Measurements from ENCODE around the gene TSSK2. TPM values are rescaled to one million over a fixed set of nuclear protein-coding genes. Genes with fewer than 3 reads are reported as not detected.

TSSK2 gene
- total RNA-seq, 1 donor from 2014 or later = not detected

GRCh38 chr22:19090586-19091127, 40.5 kb upstream of the TSSK2 start:
- no peak for DNase-seq (ENCODE audit: extremely low spot score in 2 of 2)
- no peak for TF ChIP-seq POLR2AphosphoS5 (IDR thresholded peaks at IDR 0.05; ENCODE audit: insufficient read depth in 1 of 2, low read depth in 1 of 2)
- no peak for TF ChIP-seq POLR2A (IDR thresholded peaks at IDR 0.05)
- no peak for TF ChIP-seq CTCF (IDR thresholded peaks at IDR 0.05)
- Histone ChIP-seq H3K27ac (no peak overlapping the region), H3K4me1 (peaks cover 15% of the 10 kb centered on the region), H3K27me3 (no peaks in the 10 kb centered on the region), H3K4me3 (no peak overlapping the region), H3K36me3 (peaks cover 0 to 5% of the 10 kb centered on the region in 2 donors), H3K9me3 (no peaks in the 10 kb centered on the region)
- intact Hi-C loops (cut with DNase I) = no loop called here

GRCh38 chr22:19092725-19093124, 38.4 kb upstream of the TSSK2 start:
- intact Hi-C loops (cut with DNase I) = no loop called here
- Histone ChIP-seq H3K27ac (no peak overlapping the region), H3K4me3 (no peak overlapping the region), H3K9me3 (no peaks in the 10 kb centered on the region), H3K36me3 (peaks cover 0 to 5% of the 10 kb centered on the region in 2 donors), H3K27me3 (no peaks in the 10 kb centered on the region), H3K4me1 (peaks cover under 1% of the 10 kb centered on the region)
- DNase-seq (ENCODE audit: extremely low spot score in 2 of 2) = no peak
- no peak for TF ChIP-seq CTCF (IDR thresholded peaks at IDR 0.05)
- TF ChIP-seq POLR2AphosphoS5 (IDR thresholded peaks at IDR 0.05; ENCODE audit: insufficient read depth in 1 of 2, low read depth in 1 of 2) = no peak
- no peak for TF ChIP-seq POLR2A (IDR thresholded peaks at IDR 0.05)

DNA sequence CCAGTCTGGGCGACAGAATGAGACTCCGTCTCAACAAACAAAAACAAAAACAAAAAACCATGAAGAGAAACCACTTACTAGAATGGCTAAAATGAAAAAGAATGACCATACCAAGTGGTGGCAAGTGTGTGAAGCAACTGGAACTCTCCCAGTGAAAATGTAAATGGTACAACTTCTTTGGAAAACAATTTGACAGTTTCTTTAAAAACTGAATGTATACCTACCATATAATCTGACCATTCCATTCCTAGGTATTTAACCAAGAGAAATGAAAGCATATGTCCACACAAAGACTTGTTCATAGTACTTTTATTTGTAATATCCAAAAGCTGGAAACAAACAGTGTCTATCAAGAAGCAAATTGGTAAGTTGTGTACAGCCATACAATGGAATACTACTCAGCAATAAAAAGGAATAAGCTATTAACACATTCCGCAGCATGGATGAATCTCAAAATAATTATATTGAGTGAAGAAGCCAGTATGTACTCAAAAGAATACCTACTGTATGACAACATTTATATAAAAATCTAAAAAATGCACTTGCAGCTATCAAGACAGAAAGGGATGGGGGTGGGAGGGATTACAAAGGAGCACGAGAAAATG, 36.6 kb upstream of the TSSK2 start:
- intact Hi-C loops (cut with DNase I) = no loop called here
- no peak overlapping the region for H3K27ac ChIP-seq
- peaks cover 9% of the 10 kb centered on the region for H3K4me1 ChIP-seq
- H3K4me3 ChIP-seq = no peak overlapping the region
- no peak for DNase-seq (ENCODE audit: extremely low spot score in 2 of 2)
- H3K27me3 ChIP-seq = no peaks in the 10 kb centered on the region
- no peaks in the 10 kb centered on the region for H3K9me3 ChIP-seq
- TF ChIP-seq POLR2AphosphoS5 (IDR thresholded peaks at IDR 0.05; ENCODE audit: insufficient read depth in 1 of 2, low read depth in 1 of 2) (no peak), CTCF (IDR thresholded peaks at IDR 0.05) (no peak), POLR2A (IDR thresholded peaks at IDR 0.05) (no peak)
- peaks cover 0 to 6% of the 10 kb centered on the region in 2 donors for H3K36me3 ChIP-seq

- TF ChIP-seq CTCF (IDR thresholded peaks at IDR 0.05) (no peak), POLR2AphosphoS5 (IDR thresholded peaks at IDR 0.05; ENCODE audit: insufficient read depth in 1 of 2, low read depth in 1 of 2) (no peak), POLR2A (IDR thresholded peaks at IDR 0.05) (no peak)
- intact Hi-C loops (cut with DNase I) = no loop called here
- DNase-seq (ENCODE audit: extremely low spot score in 2 of 2) = no peak
- H3K4me1 ChIP-seq = peaks cover 9% of the 10 kb centered on the region
- no peak overlapping the region for H3K27ac ChIP-seq
- no peaks in the 10 kb centered on the region for H3K9me3 ChIP-seq
- H3K27me3 ChIP-seq = no peaks in the 10 kb centered on the region
- peaks cover 0 to 6% of the 10 kb centered on the region in 2 donors for H3K36me3 ChIP-seq
- no peak overlapping the region for H3K4me3 ChIP-seq
Observed at GRCh38 chr22:19096555-19096954, 34.6 kb upstream of the TSSK2 start.

- no peak for DNase-seq (ENCODE audit: extremely low spot score in 2 of 2)
- TF ChIP-seq CTCF (IDR thresholded peaks at IDR 0.05) = no peak
- TF ChIP-seq POLR2A (IDR thresholded peaks at IDR 0.05) = no peak
- no peak for TF ChIP-seq POLR2AphosphoS5 (IDR thresholded peaks at IDR 0.05; ENCODE audit: insufficient read depth in 1 of 2, low read depth in 1 of 2)
- H3K4me1 ChIP-seq = peaks cover 9% of the 10 kb centered on the region
- H3K36me3 ChIP-seq = peaks cover 0 to 6% of the 10 kb centered on the region in 2 donors
- H3K27me3 ChIP-seq = no peaks in the 10 kb centered on the region
- no peaks in the 10 kb centered on the region for H3K9me3 ChIP-seq
- intact Hi-C loops (cut with DNase I) = no loop called here
- no peak overlapping the region for H3K27ac ChIP-seq
- H3K4me3 ChIP-seq = no peak overlapping the region
Observed at GRCh38 chr22:19097518-19097917, 33.6 kb upstream of the TSSK2 start.
